HepG2 (cell line): ENCODE results near the gene IL21R. TPM values are rescaled to one million over a fixed set of nuclear protein-coding genes. Genes with fewer than 3 reads are reported as not detected.
A peak's percentile ranks its signal among the peaks of the same experiment; 100 is the strongest.

Source experiments
- ARID4A ChIP-seq: sonication (generic); formaldehyde crosslinking; IDR thresholded peaks from 2 replicates; pipeline ENCODE4 v1.5.0; 2020; ENCODE audit warnings: mild to moderate bottlenecking, missing genetic modification reagents, borderline replicate concordance
- BORCS8-MEF2B ChIP-seq: sonication (generic); formaldehyde crosslinking; IDR thresholded peaks from 2 replicates; pipeline ENCODE4 v1.8.0; 2022; ENCODE audit warnings: mild to moderate bottlenecking, missing genetic modification reagents
- FOXO1 ChIP-seq: sonication (generic); formaldehyde crosslinking; IDR thresholded peaks from 2 replicates; pipeline ENCODE4 v1.4.0; 2020; ENCODE audit warnings: missing genetic modification reagents
- HBP1 ChIP-seq: IDR thresholded peaks from 2 replicates; pipeline ENCODE4 v1.6.1; 2016; ENCODE audit warnings: low read depth, control low read depth
- KAT8 ChIP-seq: IDR thresholded peaks from 2 replicates; pipeline ENCODE4 v1.6.1; 2016; ENCODE audit warnings: missing genetic modification reagents, missing compliant biosample characterization
- NBN ChIP-seq: fragments of 450-650 bp; conservative IDR thresholded peaks from 2 replicates; pipeline ENCODE4 v1.6.1; 2017
- NFRKB ChIP-seq: fragments of 450-650 bp; IDR thresholded peaks from 2 replicates; pipeline ENCODE4 v1.6.1; 2017
- PAXIP1 ChIP-seq: sonication (generic); formaldehyde crosslinking; conservative IDR thresholded peaks from 2 replicates; pipeline ENCODE4 v1.4.0; 2020; ENCODE audit warnings: mild to moderate bottlenecking, missing genetic modification reagents, moderate library complexity
- POLR2A ChIP-seq, 2 experiments: IDR thresholded peaks; 2 replicates each; pipeline ENCODE4 v1.6.1; 2011; ENCODE audit warnings: low read depth in 2 of 2, low read length in 2 of 2, mild to moderate bottlenecking in 1 of 2, moderate library complexity in 1 of 2; ENCODE audit not compliant: insufficient read depth in 1 of 2
- RBAK ChIP-seq: sonication (generic); formaldehyde crosslinking; IDR thresholded peaks from 2 replicates; pipeline ENCODE4 v1.5.1; 2020; ENCODE audit warnings: mild to moderate bottlenecking, missing genetic modification reagents
- SIX4 ChIP-seq: sonication (generic); formaldehyde crosslinking; IDR thresholded peaks from 2 replicates; pipeline ENCODE4 v1.4.0; 2020; ENCODE audit warnings: missing genetic modification reagents
- TCF7 ChIP-seq: sonication (generic); IDR thresholded peaks from 2 replicates; pipeline ENCODE4 v1.6.1; 2016; ENCODE audit warnings: antibody characterized with exemption, low read depth
- YY1 ChIP-seq: IDR thresholded peaks from 2 replicates; pipeline ENCODE4 v1.6.1; 2011; ENCODE audit warnings: low read length, low read depth, moderate library complexity, mild to moderate bottlenecking; ENCODE audit not compliant: insufficient read depth, insufficient replicate concordance
- ZNF710 ChIP-seq: sonication (generic); formaldehyde crosslinking; IDR thresholded peaks from 2 replicates; pipeline ENCODE4 v1.5.0; 2020; ENCODE audit warnings: mild to moderate bottlenecking, missing genetic modification reagents, borderline replicate concordance
- polyA plus RNA-seq, 8 experiments: library from polyadenylated mRNA; depleted of rRNA in 3 of 8; stranded (reverse) in 7 of 8; unstranded in 1 of 8; fragments of >200 nt; fragmentation: Illumina TruSeq in 4 of 8; extraction: Trizol in 4 of 8; gene quantifications; 2 replicates each; pipeline versions ENCODE4 v1.2.1 to v1.2.3, GENCODE V29; 2011 to 2016; ENCODE audit warnings: low read depth in 4 of 8, missing spikeins in 1 of 8, mixed read lengths in 1 of 8; ENCODE audit not compliant: insufficient read depth in 1 of 8
- total RNA-seq, 5 experiments: library from RNA; depleted of rRNA; stranded (reverse); fragments of >200 nt; fragmentation: Illumina TruSeq; extraction: Trizol; gene quantifications; 2 replicates each; pipeline ENCODE4 v1.2.3, GENCODE V29; 2016; ENCODE audit warnings: low read depth in 1 of 5

Gene IL21R
- total and polyA plus RNA-seq, 2 of the 13 experiments (the other 11 are each of a cell fraction or from before 2014, with no cell fraction given): 0.49 to 0.64 TPM

GRCh38 chr16:27470567-27471431, 68.8 kb downstream of the IL21R start (continued):
- TF ChIP-seq ZNF710 (CRISPR knock-in tag) (0 out of 2 replicates have a peak, but pooled peaks have one; percentile 56), HBP1 (CRISPR knock-in tag) (no peak), FOXO1 (CRISPR knock-in tag) (peak; percentile 76; the same call in 1 of the 2 replicates), YY1 (no peak), NBN (no peak), NFRKB (no peak), KAT8 (CRISPR knock-in tag) (peak; percentile 62; the same call in 1 of the 2 replicates), TCF7 (peak; percentile 56; the same call in 1 of the 2 replicates), RBAK (0 out of 2 replicates have a peak, but pooled peaks have one; percentile 56), POLR2A (IDR thresholded peaks at IDR 0.05; ENCODE audit: insufficient read depth in 1 of 2, low read depth in 2 of 2, low read length in 2 of 2) (no peak), ARID4A (CRISPR knock-in tag) (peak; percentile 58; the same call in 1 of the 2 replicates), SIX4 (no peak), BORCS8-MEF2B (CRISPR knock-in tag) (no peak), PAXIP1 (CRISPR knock-in tag) (peak; percentile 91)
